Measurements from ENCODE around the gene PARD3B.

- TF ChIP-seq REST (IDR thresholded peaks at IDR 0.05; ENCODE audit: low read depth, low read length): no peak
- TF ChIP-seq CTCF (IDR thresholded peaks at IDR 0.05 in 2 of 3, conservative IDR thresholded peaks at IDR 0.05 in 1 of 3; ENCODE audit: control insufficient read depth in 2 of 3, extremely low read depth in 1 of 3, insufficient read depth in 1 of 3, low read depth in 3 of 3, low read length in 3 of 3): no peak
Observed at GRCh38 chr2:204574486-204574885, 29.2 kb downstream of the PARD3B start.
